B cell (primary cell): Measurements from ENCODE around the gene CD300LD.

Source experiments
- EZH2 ChIP-seq: IDR thresholded peaks from 2 replicates; pipeline ENCODE4 v1.6.1; 2012; ENCODE audit warnings: borderline replicate concordance, low read depth, mild to moderate bottlenecking, moderate library complexity, low read length; ENCODE audit not compliant: insufficient read depth, poor library complexity, severe bottlenecking
- TF ChIP-seq, protein P1 (sequence below): fragments of 200-600 bp; IDR thresholded peaks from one replicate; pipeline ENCODE4 v1.8.0; 2022; ENCODE audit warnings: antibody characterized with exemption, mild to moderate bottlenecking

DNA sequence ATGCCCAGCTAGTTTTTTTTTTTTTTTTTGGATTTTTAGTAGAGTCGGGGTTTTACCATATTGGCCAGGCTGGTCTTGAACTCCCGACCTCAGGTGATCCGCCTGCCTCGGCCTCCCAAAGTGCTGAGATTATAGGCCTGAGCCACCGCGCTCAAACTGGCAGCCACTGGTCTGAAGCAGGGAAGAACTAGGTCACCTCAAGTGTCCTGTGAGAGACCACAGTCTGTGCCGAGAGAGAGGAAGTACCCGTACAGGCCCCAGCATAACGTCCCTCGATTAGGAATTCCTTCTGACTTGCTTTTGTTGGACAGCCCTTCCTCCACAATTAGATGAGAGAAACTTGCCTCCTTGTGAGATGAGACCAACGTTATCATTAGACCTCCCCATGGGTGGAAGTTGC, 45.2 kb upstream of the CD300LD start:
- TF ChIP-seq, protein P1, sequence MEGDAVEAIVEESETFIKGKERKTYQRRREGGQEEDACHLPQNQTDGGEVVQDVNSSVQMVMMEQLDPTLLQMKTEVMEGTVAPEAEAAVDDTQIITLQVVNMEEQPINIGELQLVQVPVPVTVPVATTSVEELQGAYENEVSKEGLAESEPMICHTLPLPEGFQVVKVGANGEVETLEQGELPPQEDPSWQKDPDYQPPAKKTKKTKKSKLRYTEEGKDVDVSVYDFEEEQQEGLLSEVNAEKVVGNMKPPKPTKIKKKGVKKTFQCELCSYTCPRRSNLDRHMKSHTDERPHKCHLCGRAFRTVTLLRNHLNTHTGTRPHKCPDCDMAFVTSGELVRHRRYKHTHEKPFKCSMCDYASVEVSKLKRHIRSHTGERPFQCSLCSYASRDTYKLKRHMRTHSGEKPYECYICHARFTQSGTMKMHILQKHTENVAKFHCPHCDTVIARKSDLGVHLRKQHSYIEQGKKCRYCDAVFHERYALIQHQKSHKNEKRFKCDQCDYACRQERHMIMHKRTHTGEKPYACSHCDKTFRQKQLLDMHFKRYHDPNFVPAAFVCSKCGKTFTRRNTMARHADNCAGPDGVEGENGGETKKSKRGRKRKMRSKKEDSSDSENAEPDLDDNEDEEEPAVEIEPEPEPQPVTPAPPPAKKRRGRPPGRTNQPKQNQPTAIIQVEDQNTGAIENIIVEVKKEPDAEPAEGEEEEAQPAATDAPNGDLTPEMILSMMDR: no peak
- no peak for TF ChIP-seq EZH2
